ENCODE results near the gene CNR2. TPM values are rescaled to one million over a fixed set of nuclear protein-coding genes. Genes with fewer than 3 reads are reported as not detected.
A peak's percentile ranks its signal among the peaks of the same experiment; 100 is the strongest.
"Not testable (repeated sequence)": the region's sequence is repeated elsewhere in the genome, so short reads cannot be mapped to it uniquely, and the experiment has no call there.

CNR2 gene
- total and polyA plus RNA-seq, 8 donors, result 0.05 to 0.27 (median 0.13) TPM

DNA sequence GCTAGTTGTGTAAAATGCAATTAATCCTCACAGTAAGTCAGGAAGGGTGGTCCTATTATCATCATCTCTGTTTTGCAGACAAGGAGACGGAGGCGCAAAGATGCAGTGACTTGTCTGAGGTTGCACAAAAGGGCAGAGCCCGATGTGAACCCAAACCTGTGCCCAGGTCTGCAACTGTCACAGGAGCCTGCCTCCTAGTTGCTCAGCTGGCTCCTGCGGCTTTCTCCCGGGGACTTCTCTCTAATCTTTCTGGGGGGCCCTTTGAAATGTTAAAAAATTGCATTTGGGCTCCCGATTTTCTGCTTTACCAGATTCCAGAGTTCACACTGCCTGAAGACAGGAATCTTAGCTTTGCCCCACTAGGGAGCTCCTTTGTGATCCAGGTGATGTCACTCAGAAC is 9.4 kb downstream of the CNR2 start:
- Histone ChIP-seq H3K27me3 (peaks cover 5 to 30% of the 10 kb centered on the region in 2 donors), H3K4me1 (peaks cover 0 to 17% of the 10 kb centered on the region in 2 donors), H3K4me3 (no peak overlapping the region), H3K36me3 (no peaks in the 10 kb centered on the region), H3K27ac (no peak overlapping the region), H3K9me3 (no peaks in the 10 kb centered on the region)
- no peak for ATAC-seq
- DNase-seq, result no peak
- TF ChIP-seq, protein P1, sequence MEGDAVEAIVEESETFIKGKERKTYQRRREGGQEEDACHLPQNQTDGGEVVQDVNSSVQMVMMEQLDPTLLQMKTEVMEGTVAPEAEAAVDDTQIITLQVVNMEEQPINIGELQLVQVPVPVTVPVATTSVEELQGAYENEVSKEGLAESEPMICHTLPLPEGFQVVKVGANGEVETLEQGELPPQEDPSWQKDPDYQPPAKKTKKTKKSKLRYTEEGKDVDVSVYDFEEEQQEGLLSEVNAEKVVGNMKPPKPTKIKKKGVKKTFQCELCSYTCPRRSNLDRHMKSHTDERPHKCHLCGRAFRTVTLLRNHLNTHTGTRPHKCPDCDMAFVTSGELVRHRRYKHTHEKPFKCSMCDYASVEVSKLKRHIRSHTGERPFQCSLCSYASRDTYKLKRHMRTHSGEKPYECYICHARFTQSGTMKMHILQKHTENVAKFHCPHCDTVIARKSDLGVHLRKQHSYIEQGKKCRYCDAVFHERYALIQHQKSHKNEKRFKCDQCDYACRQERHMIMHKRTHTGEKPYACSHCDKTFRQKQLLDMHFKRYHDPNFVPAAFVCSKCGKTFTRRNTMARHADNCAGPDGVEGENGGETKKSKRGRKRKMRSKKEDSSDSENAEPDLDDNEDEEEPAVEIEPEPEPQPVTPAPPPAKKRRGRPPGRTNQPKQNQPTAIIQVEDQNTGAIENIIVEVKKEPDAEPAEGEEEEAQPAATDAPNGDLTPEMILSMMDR (IDR thresholded peaks at IDR 0.05), result no peak
- intact Hi-C loops (cut with DNase I), result no loop called here

GRCh38 chr1:23902321-23903278 is 10.6 kb downstream of the CNR2 start:
- Histone ChIP-seq H3K4me3 (peak overlapping the region; percentile 25 to 29), H3K9me3 (no peaks in the 10 kb centered on the region), H3K27me3 (peaks cover 5 to 30% of the 10 kb centered on the region in 2 donors), H3K36me3 (no peaks in the 10 kb centered on the region), H3K27ac (no peak overlapping the region), H3K4me1 (peaks cover 0 to 14% of the 10 kb centered on the region in 2 donors)
- intact Hi-C loops (cut with DNase I), result no loop called here
- DNase-seq, result peak in 2 of 4 donors; percentile 33 to 80
- ATAC-seq, result peak; percentile 49
- TF ChIP-seq, protein P1 (IDR thresholded peaks at IDR 0.05), result no peak

- ATAC-seq; H3K9me3 ChIP-seq; H3K4me3 ChIP-seq; intact Hi-C loops (cut with DNase I); H3K36me3 ChIP-seq; DNase-seq; H3K27ac ChIP-seq: not testable (repeated sequence)
- Histone ChIP-seq H3K27me3 (peaks cover 5 to 26% of the 10 kb centered on the region in 2 donors), H3K4me1 (peaks cover 0 to 38% of the 10 kb centered on the region in 2 donors)
These were observed 13.1 kb downstream of the CNR2 start for GRCh38 chr1:23900017-23900416.

GRCh38 chr1:23899070-23899469 is 14.1 kb downstream of the CNR2 start:
- TF ChIP-seq, protein P1 (IDR thresholded peaks at IDR 0.05), result no peak
- intact Hi-C loops (cut with DNase I), result no loop called here
- H3K27me3 ChIP-seq, result peaks cover 5 to 24% of the 10 kb centered on the region in 2 donors
- H3K4me3 ChIP-seq, result no peak overlapping the region
- no peak overlapping the region for H3K27ac ChIP-seq
- H3K4me1 ChIP-seq, result peaks cover 0 to 41% of the 10 kb centered on the region in 2 donors
- ATAC-seq (no peak), DNase-seq (no peak)
- no peaks in the 10 kb centered on the region for H3K9me3 ChIP-seq
- no peaks in the 10 kb centered on the region for H3K36me3 ChIP-seq

GRCh38 chr1:23897083-23897482 is 16.1 kb downstream of the CNR2 start:
- H3K9me3 ChIP-seq, result no peaks in the 10 kb centered on the region
- TF ChIP-seq, protein P1 (IDR thresholded peaks at IDR 0.05), result no peak
- H3K4me1 ChIP-seq, result peaks cover 0 to 30% of the 10 kb centered on the region in 2 donors
- peak; percentile 72 for ATAC-seq
- peak in 1 of 4 donors; percentile 21 for DNase-seq
- no peaks in the 10 kb centered on the region for H3K36me3 ChIP-seq
- H3K27ac ChIP-seq, result peak overlapping the region in 1 of 2 donors; percentile 69
- intact Hi-C loops (cut with DNase I), result no loop called here
- H3K4me3 ChIP-seq, result no peak overlapping the region
- peaks cover 0 to 4% of the 10 kb centered on the region in 2 donors for H3K27me3 ChIP-seq
